Measurements from ENCODE around the gene PPDPF. TPM values are rescaled to one million over a fixed set of nuclear protein-coding genes. Genes with fewer than 3 reads are reported as not detected.
"Not testable (repeated sequence)": the region's sequence is repeated elsewhere in the genome, so short reads cannot be mapped to it uniquely, and the experiment has no call there.

PPDPF gene
- polyA plus RNA-seq, 1 donor (not counting 4 experiments of a cell fraction or from before 2014, with no cell fraction given): 8.8 TPM

DNA sequence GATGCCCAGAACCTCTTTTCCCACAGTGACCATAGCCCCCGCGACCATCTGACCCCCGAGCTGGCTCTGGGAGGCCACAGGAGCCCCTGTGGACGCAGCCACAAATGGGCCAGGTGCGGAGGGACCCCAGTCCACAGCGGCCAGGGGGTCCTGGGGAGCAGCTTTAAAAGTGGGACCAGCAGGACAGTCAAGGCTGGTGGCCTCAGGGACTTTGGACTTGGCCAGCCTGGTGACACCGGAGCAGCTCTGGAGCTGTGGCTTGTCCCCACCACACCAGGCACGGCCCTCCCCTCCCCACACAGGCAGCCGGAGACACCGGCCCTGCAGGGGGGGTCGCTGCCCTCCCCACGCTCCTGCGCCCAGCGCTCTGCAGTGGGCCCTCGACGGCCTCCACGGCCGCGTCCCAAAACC, 36.9 kb downstream of the PPDPF start:
- Histone ChIP-seq H3K9ac (ENCODE audit: control insufficient read depth, extremely low read depth, insufficient read depth, low read length) (no peak overlapping the region), H3K27ac (ENCODE audit: control insufficient read depth, insufficient read depth, low read length) (no peak overlapping the region), H3K36me3 (ENCODE audit: control insufficient read depth in 2 of 2, extremely low read depth in 1 of 2, insufficient read depth in 2 of 2, low read length in 2 of 2) (peaks cover 21 to 23% of the 10 kb centered on the region in 2 experiments), H3K4me2 (ENCODE audit: control insufficient read depth, extremely low read depth, insufficient read depth, low read depth, low read length) (no peak overlapping the region), H3K27me3 (ENCODE audit: control insufficient read depth, extremely low read depth, insufficient read depth, low read length) (no peaks in the 10 kb centered on the region), H3K4me3 (ENCODE audit: control insufficient read depth in 2 of 3, extremely low read depth in 1 of 3, insufficient read depth in 2 of 3, low read depth in 1 of 3, low read length in 3 of 3) (no peak overlapping the region), H3K79me2 (ENCODE audit: control insufficient read depth, insufficient read depth, low read length) (no peaks in the 10 kb centered on the region), H3K4me1 (ENCODE audit: control insufficient read depth, extremely low read depth, insufficient read depth, low read length) (peaks cover 11% of the 10 kb centered on the region), H3K9me1 (ENCODE audit: control insufficient read depth, extremely low read depth, insufficient read depth, low read length) (no peaks in the 10 kb centered on the region), H2AFZ (ENCODE audit: control insufficient read depth, low read length) (no peak overlapping the region), H3K9me3 (ENCODE audit: control insufficient read depth, low read depth, low read length) (no peaks in the 10 kb centered on the region), H4K20me1 (ENCODE audit: control insufficient read depth, extremely low read depth, insufficient read depth, low read length) (no peaks in the 10 kb centered on the region)
- TF ChIP-seq, protein P1, sequence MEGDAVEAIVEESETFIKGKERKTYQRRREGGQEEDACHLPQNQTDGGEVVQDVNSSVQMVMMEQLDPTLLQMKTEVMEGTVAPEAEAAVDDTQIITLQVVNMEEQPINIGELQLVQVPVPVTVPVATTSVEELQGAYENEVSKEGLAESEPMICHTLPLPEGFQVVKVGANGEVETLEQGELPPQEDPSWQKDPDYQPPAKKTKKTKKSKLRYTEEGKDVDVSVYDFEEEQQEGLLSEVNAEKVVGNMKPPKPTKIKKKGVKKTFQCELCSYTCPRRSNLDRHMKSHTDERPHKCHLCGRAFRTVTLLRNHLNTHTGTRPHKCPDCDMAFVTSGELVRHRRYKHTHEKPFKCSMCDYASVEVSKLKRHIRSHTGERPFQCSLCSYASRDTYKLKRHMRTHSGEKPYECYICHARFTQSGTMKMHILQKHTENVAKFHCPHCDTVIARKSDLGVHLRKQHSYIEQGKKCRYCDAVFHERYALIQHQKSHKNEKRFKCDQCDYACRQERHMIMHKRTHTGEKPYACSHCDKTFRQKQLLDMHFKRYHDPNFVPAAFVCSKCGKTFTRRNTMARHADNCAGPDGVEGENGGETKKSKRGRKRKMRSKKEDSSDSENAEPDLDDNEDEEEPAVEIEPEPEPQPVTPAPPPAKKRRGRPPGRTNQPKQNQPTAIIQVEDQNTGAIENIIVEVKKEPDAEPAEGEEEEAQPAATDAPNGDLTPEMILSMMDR (optimal IDR thresholded peaks at IDR 0.05 in 1 of 3, IDR thresholded peaks at IDR 0.05 in 1 of 3, conservative IDR thresholded peaks at IDR 0.05 in 1 of 3; ENCODE audit: extremely low read depth in 1 of 3, insufficient read depth in 2 of 3, low read length in 3 of 3): no peak
- no peak for TF ChIP-seq EZH2 (IDR thresholded peaks at IDR 0.05; ENCODE audit: low read length)
- DNase-seq (ENCODE audit: low read depth, low spot score): no peak
- FAIRE-seq: no peak
- dilution Hi-C loops (cut with MboI; ENCODE audit: extremely low pct_ligation_motif_present, low sequenced_read_pairs): no loop called here

DNA sequence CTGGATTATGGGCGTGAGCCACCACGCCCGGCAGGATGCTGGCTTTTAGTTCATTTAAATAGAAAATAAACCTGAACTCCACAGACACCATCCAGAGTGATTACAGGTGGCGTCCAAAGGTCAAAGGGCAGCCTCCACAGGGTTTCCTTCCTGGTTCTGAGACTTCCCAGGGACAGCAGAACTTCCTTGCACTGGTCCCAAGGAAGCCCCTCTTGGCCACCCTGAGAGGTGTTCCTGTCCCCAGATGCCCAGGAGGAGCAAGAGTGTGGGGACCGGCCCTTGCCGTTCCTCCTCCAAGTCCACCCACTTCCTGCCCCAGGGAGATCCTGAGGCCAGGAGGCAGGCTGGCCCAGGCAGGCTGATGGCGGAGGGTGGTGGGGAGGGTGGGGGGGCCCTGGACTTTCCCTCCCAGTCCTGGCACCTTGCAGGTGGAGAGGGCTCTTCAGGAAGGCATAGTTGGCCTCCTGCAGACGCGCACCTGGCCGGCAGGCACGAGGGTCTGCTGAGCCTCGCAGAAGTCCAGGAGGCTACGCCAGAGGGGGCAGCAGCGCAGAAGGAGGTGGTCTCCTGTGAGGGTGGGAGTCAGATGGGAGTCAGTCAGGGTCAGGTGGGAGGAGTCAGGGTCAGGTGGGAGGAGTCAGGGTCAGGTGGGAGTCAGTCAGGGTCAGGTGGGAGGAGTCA, 38.4 kb downstream of the PPDPF start:
- FAIRE-seq: no peak

DNA sequence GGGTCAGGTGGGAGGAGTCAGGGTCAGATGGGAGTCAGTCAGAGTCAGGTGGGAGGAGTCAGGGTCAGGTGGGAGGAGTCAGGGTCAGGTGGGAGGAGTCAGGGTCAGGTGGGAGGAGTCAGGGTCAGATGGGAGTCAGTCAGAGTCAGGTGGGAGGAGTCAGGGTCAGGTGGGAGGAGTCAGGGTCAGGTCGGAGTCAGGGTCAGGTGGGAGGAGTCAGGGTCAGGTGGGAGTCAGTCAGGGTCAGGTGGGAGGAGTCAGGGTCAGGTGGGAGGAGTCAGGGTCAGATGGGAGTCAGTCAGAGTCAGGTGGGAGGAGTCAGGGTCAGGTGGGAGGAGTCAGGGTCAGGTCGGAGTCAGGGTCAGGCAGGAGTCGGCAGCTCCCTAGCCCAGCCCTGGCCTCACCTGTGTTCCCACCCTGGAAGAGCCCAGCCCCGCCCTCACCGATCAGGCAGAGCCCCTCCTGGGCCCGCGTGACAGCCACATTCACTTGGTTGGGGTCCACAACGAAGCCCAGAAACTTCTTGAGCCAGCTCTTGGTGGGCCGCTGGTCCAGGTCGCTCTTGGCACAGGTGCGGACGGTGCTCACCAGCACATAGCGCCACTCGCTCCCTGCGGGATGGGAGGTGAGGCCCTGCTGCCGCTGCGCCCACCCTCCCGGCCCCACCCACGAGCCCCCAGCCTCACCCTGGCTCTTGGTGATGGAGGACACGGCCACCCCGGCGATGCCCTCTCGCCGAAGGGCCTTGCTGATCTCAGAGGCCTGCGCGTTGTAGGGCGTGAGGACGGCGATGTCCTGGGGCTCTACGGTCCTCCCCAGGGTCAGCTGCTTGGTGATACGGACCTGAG, 39.1 kb downstream of the PPDPF start:
- H3K4me1 ChIP-seq (ENCODE audit: control insufficient read depth, extremely low read depth, insufficient read depth, low read length); H3K79me2 ChIP-seq (ENCODE audit: control insufficient read depth, insufficient read depth, low read length); dilution Hi-C loops (cut with MboI; ENCODE audit: extremely low pct_ligation_motif_present, low sequenced_read_pairs); H3K27ac ChIP-seq (ENCODE audit: control insufficient read depth, insufficient read depth, low read length); FAIRE-seq; H3K9me3 ChIP-seq (ENCODE audit: control insufficient read depth, low read depth, low read length); H3K27me3 ChIP-seq (ENCODE audit: control insufficient read depth, extremely low read depth, insufficient read depth, low read length); DNase-seq (ENCODE audit: low read depth, low spot score); H3K4me2 ChIP-seq (ENCODE audit: control insufficient read depth, extremely low read depth, insufficient read depth, low read depth, low read length); H3K9ac ChIP-seq (ENCODE audit: control insufficient read depth, extremely low read depth, insufficient read depth, low read length); H3K4me3 ChIP-seq (ENCODE audit: control insufficient read depth in 2 of 3, extremely low read depth in 1 of 3, insufficient read depth in 2 of 3, low read depth in 1 of 3, low read length in 3 of 3); H4K20me1 ChIP-seq (ENCODE audit: control insufficient read depth, extremely low read depth, insufficient read depth, low read length); H3K9me1 ChIP-seq (ENCODE audit: control insufficient read depth, extremely low read depth, insufficient read depth, low read length); H2AFZ ChIP-seq (ENCODE audit: control insufficient read depth, low read length): not testable (repeated sequence)
- peaks cover 28 to 35% of the 10 kb centered on the region in 2 experiments for H3K36me3 ChIP-seq (ENCODE audit: control insufficient read depth in 2 of 2, extremely low read depth in 1 of 2, insufficient read depth in 2 of 2, low read length in 2 of 2)

More for the DNA sequence above, 38.4 kb downstream of the PPDPF start:
- dilution Hi-C loops (cut with MboI; ENCODE audit: extremely low pct_ligation_motif_present, low sequenced_read_pairs): no loop called here
- no peaks in the 10 kb centered on the region for H4K20me1 ChIP-seq (ENCODE audit: control insufficient read depth, extremely low read depth, insufficient read depth, low read length)
- H3K27me3 ChIP-seq (ENCODE audit: control insufficient read depth, extremely low read depth, insufficient read depth, low read length): no peaks in the 10 kb centered on the region
- no peak overlapping the region for H2AFZ ChIP-seq (ENCODE audit: control insufficient read depth, low read length)
- no peak overlapping the region for H3K27ac ChIP-seq (ENCODE audit: control insufficient read depth, insufficient read depth, low read length)
- H3K9ac ChIP-seq (ENCODE audit: control insufficient read depth, extremely low read depth, insufficient read depth, low read length): no peak overlapping the region
- no peak overlapping the region for H3K4me2 ChIP-seq (ENCODE audit: control insufficient read depth, extremely low read depth, insufficient read depth, low read depth, low read length)
- no peak for TF ChIP-seq EZH2 (IDR thresholded peaks at IDR 0.05; ENCODE audit: low read length)
- TF ChIP-seq, protein P1 (optimal IDR thresholded peaks at IDR 0.05 in 1 of 3, IDR thresholded peaks at IDR 0.05 in 1 of 3, conservative IDR thresholded peaks at IDR 0.05 in 1 of 3; ENCODE audit: extremely low read depth in 1 of 3, insufficient read depth in 2 of 3, low read length in 3 of 3): no peak
- H3K36me3 ChIP-seq (ENCODE audit: control insufficient read depth in 2 of 2, extremely low read depth in 1 of 2, insufficient read depth in 2 of 2, low read length in 2 of 2): peaks cover 27 to 30% of the 10 kb centered on the region in 2 experiments
- H3K9me3 ChIP-seq (ENCODE audit: control insufficient read depth, low read depth, low read length): no peaks in the 10 kb centered on the region
- no peaks in the 10 kb centered on the region for H3K9me1 ChIP-seq (ENCODE audit: control insufficient read depth, extremely low read depth, insufficient read depth, low read length)
- peaks cover 4% of the 10 kb centered on the region for H3K4me1 ChIP-seq (ENCODE audit: control insufficient read depth, extremely low read depth, insufficient read depth, low read length)
- peaks cover 4% of the 10 kb centered on the region for H3K79me2 ChIP-seq (ENCODE audit: control insufficient read depth, insufficient read depth, low read length)
- DNase-seq (ENCODE audit: low read depth, low spot score): no peak
- H3K4me3 ChIP-seq (ENCODE audit: control insufficient read depth in 2 of 3, extremely low read depth in 1 of 3, insufficient read depth in 2 of 3, low read depth in 1 of 3, low read length in 3 of 3): no peak overlapping the region
